GM19043 (cell line): ENCODE measurements around the gene ESR1.

ENCODE experiments used
- ATAC-seq: cut with Tn5 transposase; IDR thresholded peaks from one replicate; pipeline ENCODE4 v1.9.1; 2021; ENCODE audit warnings: low read depth; ENCODE audit not compliant: unreplicated experiment

Gene ESR1

GRCh38 chr6:152087096-152087495, 279.6 kb downstream of the ESR1 start:
- ATAC-seq: no peak

GRCh38 chr6:152087701-152088100, 280.2 kb downstream of the ESR1 start:
- no peak for ATAC-seq

- ATAC-seq: no peak
Observed at GRCh38 chr6:152089992-152090391, 282.5 kb downstream of the ESR1 start.

GRCh38 chr6:152091201-152091600, 283.7 kb downstream of the ESR1 start:
- no peak for ATAC-seq

- no peak for ATAC-seq
Observed at GRCh38 chr6:152091851-152092341, 284.4 kb downstream of the ESR1 start.

- ATAC-seq: no peak
Observed at GRCh38 chr6:152093711-152094110, 286.2 kb downstream of the ESR1 start.

GRCh38 chr6:152094276-152094675, 286.8 kb downstream of the ESR1 start:
- ATAC-seq: no peak

- ATAC-seq: no peak
Observed at GRCh38 chr6:152094992-152095592, 287.6 kb downstream of the ESR1 start.

- ATAC-seq: no peak
Observed at GRCh38 chr6:152096863-152097496, 289.5 kb downstream of the ESR1 start.

- ATAC-seq: no peak
Observed at GRCh38 chr6:152098683-152099082, 291.2 kb downstream of the ESR1 start.

- no peak for ATAC-seq
Observed at GRCh38 chr6:152099446-152100182, 292.1 kb downstream of the ESR1 start.

- no peak for ATAC-seq
Observed at GRCh38 chr6:152100183-152100618, 292.7 kb downstream of the ESR1 start.

GRCh38 chr6:152107973-152108372, 300.5 kb downstream of the ESR1 start:
- no peak for ATAC-seq

GRCh38 chr6:152110886-152111820, 303.7 kb downstream of the ESR1 start:
- no peak for ATAC-seq

- ATAC-seq: no peak
Observed at GRCh38 chr6:152112491-152113261, 305.2 kb downstream of the ESR1 start.

- peak; percentile 66 for ATAC-seq
Observed at GRCh38 chr6:152117156-152118133, 310.0 kb downstream of the ESR1 start.

- ATAC-seq: no peak
Observed at GRCh38 chr6:152118224-152118623, 310.7 kb downstream of the ESR1 start.

- no peak for ATAC-seq
Observed at GRCh38 chr6:152118678-152119077, 311.2 kb downstream of the ESR1 start.

- no peak for ATAC-seq
Observed at GRCh38 chr6:152119831-152120230, 312.3 kb downstream of the ESR1 start.
